Tibial nerve (tissue), 4 donors: ENCODE measurements around the gene CNTN5. TPM values are rescaled to one million over a fixed set of nuclear protein-coding genes. Genes with fewer than 3 reads are reported as not detected.
"Not testable (repeated sequence)": the region's sequence is repeated elsewhere in the genome, so short reads cannot be mapped to it uniquely, and the experiment has no call there.

ENCODE experiments used
- DNase-seq, 2 donors: peaks; one replicate each; pipeline ENCODE4 v3.0.0-alpha.2; 2019; ENCODE audit warnings: low spot score in 2 of 2
- H3K27ac ChIP-seq, 4 donors: fragments of 200-600 bp; sonication (generic) in 3 of 4; one replicate each; pipeline ENCODE4 v1.5.1; 2017 to 2019; ENCODE audit warnings: mild to moderate bottlenecking in 1 of 4
- H3K27me3 ChIP-seq, 2 donors: fragments of 200-600 bp; sonication (generic) in 1 of 2; one replicate each; pipeline versions ENCODE4 v1.5.1 to v1.6.0; 2017 to 2019
- H3K36me3 ChIP-seq, 3 donors: fragments of 200-600 bp; sonication (generic); one replicate each; pipeline ENCODE4 v1.5.1; 2018 to 2019
- H3K4me1 ChIP-seq, 4 donors: fragments of 200-600 bp; sonication (generic) in 3 of 4; one replicate each; pipeline ENCODE4 v1.5.1; 2017 to 2019
- H3K4me3 ChIP-seq, 4 donors: fragments of 200-600 bp; sonication (generic) in 3 of 4; one replicate each; pipeline ENCODE4 v1.5.1; 2017 to 2019; ENCODE audit warnings: mild to moderate bottlenecking in 1 of 4, moderate library complexity in 1 of 4
- H3K9me3 ChIP-seq, 4 donors: fragments of 200-600 bp; sonication (generic) in 3 of 4; one replicate each; pipeline ENCODE4 v1.5.1; 2017 to 2019
- CTCF ChIP-seq, 5 experiments: fragments of 200-600 bp in 3 of 5; fragments of 450-650 bp in 2 of 5; sonication (generic) in 3 of 5; IDR thresholded peaks; one replicate each; pipeline ENCODE4 v1.5.1; 2016 to 2019; ENCODE audit warnings: antibody characterized with exemption in 5 of 5, mild to moderate bottlenecking in 3 of 5, moderate library complexity in 2 of 5
- EP300 ChIP-seq, 2 donors: sonication (generic); formaldehyde crosslinking; IDR thresholded peaks; one replicate each; pipeline ENCODE4 v1.6.1; 2017; ENCODE audit warnings: antibody characterized with exemption in 2 of 2, mild to moderate bottlenecking in 1 of 2
- POLR2A ChIP-seq, 2 donors: fragments of 450-650 bp; IDR thresholded peaks; one replicate each; pipeline ENCODE4 v1.6.1; 2017; ENCODE audit warnings: antibody characterized with exemption in 2 of 2, mild to moderate bottlenecking in 2 of 2, moderate library complexity in 2 of 2
- WGBS, 2 donors: methylation state at CpG; one replicate each; pipeline ENCODE4 v1.1.5; 2018; 5-methylcytosine and 5-hydroxymethylcytosine counted together
- total RNA-seq, 4 donors: library from RNA; depleted of rRNA; stranded (reverse); fragments of >200 nt; gene quantifications; one replicate each; pipeline ENCODE4 v1.1.0, GENCODE V29; 2016

Gene CNTN5
- total RNA-seq, 4 donors from 2014 or later: under 0.01 to 0.22 TPM; not detected in 2

GRCh38 chr11:100240025-100240539 is 1219.3 kb downstream of the CNTN5 start:
- H3K4me3 ChIP-seq: no peak overlapping the region
- 71 to 73% methylated on average over 5 of the region's 5 CpGs for WGBS, 2 donors
- H3K36me3 ChIP-seq: no peaks in the 10 kb centered on the region
- TF ChIP-seq CTCF (IDR thresholded peaks at IDR 0.05): no peak
- TF ChIP-seq POLR2A (IDR thresholded peaks at IDR 0.05): no peak
- TF ChIP-seq EP300 (IDR thresholded peaks at IDR 0.05): no peak
- no peaks in the 10 kb centered on the region for H3K9me3 ChIP-seq
- no peak for DNase-seq
- no peaks in the 10 kb centered on the region for H3K4me1 ChIP-seq
- no peaks in the 10 kb centered on the region for H3K27me3 ChIP-seq
- H3K27ac ChIP-seq: no peak overlapping the region

- WGBS, 2 donors: 88 to 91% methylated on average over 1 of the region's 1 CpG
- H3K9me3 ChIP-seq: no peaks in the 10 kb centered on the region
- H3K27ac ChIP-seq: no peak overlapping the region
- TF ChIP-seq CTCF (IDR thresholded peaks at IDR 0.05) (no peak), POLR2A (IDR thresholded peaks at IDR 0.05) (no peak), EP300 (IDR thresholded peaks at IDR 0.05) (no peak)
- H3K27me3 ChIP-seq: no peaks in the 10 kb centered on the region
- no peaks in the 10 kb centered on the region for H3K4me1 ChIP-seq
- DNase-seq: no peak
- H3K36me3 ChIP-seq: no peaks in the 10 kb centered on the region
- H3K4me3 ChIP-seq: no peak overlapping the region
These were observed 1227.0 kb downstream of the CNTN5 start for GRCh38 chr11:100247704-100248103.

DNA sequence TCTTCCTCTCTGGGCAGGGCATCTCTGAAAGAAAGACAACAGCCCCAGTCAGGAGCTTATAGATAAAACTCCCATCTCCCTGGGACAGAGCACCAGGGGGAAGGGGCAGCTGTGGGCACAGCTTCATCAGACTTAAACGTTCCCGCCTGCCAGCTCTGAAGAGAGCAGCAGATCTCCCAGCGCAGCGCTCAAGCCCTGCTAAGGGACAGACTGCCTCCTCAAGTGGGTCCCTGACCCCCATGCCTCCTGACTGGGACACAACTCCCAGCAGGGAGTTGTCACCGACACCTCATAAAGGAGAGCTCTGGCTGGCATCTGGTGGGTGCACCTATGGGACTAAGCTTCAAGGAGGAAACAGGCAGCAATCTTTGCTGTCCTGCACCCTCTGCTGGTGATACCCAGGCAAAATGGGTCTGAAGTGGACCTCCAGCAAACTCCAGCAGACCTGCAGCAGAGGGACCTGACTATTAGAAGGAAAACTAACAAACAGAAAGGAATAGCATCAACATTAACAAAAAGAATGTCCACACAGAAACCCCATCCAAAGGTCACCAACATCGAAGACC is 1236.6 kb downstream of the CNTN5 start:
- H3K4me3 ChIP-seq, H3K36me3 ChIP-seq, H3K9me3 ChIP-seq, H3K27ac ChIP-seq, H3K4me1 ChIP-seq, DNase-seq, H3K27me3 ChIP-seq: not testable (repeated sequence)
- 89 to 91% methylated on average over 6 of the region's 6 CpGs for WGBS, 2 donors

GRCh38 chr11:100269516-100269915 is 1248.8 kb downstream of the CNTN5 start:
- TF ChIP-seq CTCF (IDR thresholded peaks at IDR 0.05) (no peak), POLR2A (IDR thresholded peaks at IDR 0.05) (no peak), EP300 (IDR thresholded peaks at IDR 0.05) (no peak)
- H3K9me3 ChIP-seq: peaks cover 0 to 7% (median 0%) of the 10 kb centered on the region in 4 donors
- H3K4me1 ChIP-seq: no peaks in the 10 kb centered on the region
- H3K36me3 ChIP-seq: no peaks in the 10 kb centered on the region
- H3K27me3 ChIP-seq: no peaks in the 10 kb centered on the region
- H3K27ac ChIP-seq: no peak overlapping the region
- DNase-seq: no peak
- no peak overlapping the region for H3K4me3 ChIP-seq
- WGBS, 2 donors: 71 to 83% methylated on average over 1 of the region's 1 CpG

DNA sequence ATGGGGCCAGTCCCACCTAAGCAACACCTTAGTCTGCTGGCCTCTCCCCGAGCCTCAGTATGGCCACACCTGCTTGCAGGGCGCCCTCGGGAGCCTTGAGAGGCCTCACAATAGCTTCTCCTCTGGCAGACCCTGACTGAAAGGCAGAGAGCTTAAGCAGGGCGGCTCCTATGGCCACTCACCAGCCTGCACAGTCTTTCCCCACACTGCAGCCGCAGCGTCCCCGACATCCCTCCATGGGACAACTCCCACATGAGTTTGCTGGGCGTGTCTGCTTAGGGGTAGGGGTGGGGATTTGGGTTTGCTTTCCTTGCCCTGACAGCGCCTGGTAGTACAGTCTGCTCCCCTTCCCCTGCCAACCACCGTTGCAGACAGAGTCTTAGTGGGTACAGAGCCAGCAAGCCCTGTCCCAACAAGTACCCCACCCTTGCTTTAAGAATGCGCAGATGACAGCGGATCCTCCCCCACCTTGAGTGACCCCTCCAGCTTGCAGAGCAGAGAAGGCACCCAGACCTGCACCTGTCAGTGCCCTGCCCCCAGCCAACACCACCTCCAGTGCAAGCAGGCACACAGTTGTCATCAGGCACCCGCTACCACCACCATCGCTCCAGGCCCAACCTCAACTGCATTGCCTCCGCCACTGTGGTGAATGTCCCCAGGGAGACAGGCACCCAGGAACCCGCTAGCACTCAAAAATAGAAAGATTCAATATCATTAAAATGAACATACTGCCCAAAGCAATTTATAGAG is 1252.5 kb downstream of the CNTN5 start:
- H3K4me3 ChIP-seq: no peak overlapping the region
- no peak for TF ChIP-seq EP300 (IDR thresholded peaks at IDR 0.05)
- no peak for TF ChIP-seq POLR2A (IDR thresholded peaks at IDR 0.05)
- no peak for TF ChIP-seq CTCF (IDR thresholded peaks at IDR 0.05)
- peaks cover 0 to 12% (median 0%) of the 10 kb centered on the region in 4 donors for H3K9me3 ChIP-seq
- no peaks in the 10 kb centered on the region for H3K27me3 ChIP-seq
- no peaks in the 10 kb centered on the region for H3K4me1 ChIP-seq
- H3K36me3 ChIP-seq: no peaks in the 10 kb centered on the region
- no peak overlapping the region for H3K27ac ChIP-seq
- DNase-seq: no peak
- 94 to 96% methylated on average over 16 of the region's 16 CpGs for WGBS, 2 donors

- peaks cover 0 to 12% (median 0%) of the 10 kb centered on the region in 4 donors for H3K9me3 ChIP-seq
- not testable (repeated sequence) for H3K27me3 ChIP-seq, DNase-seq, H3K4me3 ChIP-seq, H3K4me1 ChIP-seq, H3K36me3 ChIP-seq, H3K27ac ChIP-seq
- WGBS, 2 donors: 79 to 82% methylated on average over 4 of the region's 4 CpGs
These were observed 1253.7 kb downstream of the CNTN5 start for GRCh38 chr11:100274466-100274865.
